ENCODE results near the gene CST11.

DNA sequence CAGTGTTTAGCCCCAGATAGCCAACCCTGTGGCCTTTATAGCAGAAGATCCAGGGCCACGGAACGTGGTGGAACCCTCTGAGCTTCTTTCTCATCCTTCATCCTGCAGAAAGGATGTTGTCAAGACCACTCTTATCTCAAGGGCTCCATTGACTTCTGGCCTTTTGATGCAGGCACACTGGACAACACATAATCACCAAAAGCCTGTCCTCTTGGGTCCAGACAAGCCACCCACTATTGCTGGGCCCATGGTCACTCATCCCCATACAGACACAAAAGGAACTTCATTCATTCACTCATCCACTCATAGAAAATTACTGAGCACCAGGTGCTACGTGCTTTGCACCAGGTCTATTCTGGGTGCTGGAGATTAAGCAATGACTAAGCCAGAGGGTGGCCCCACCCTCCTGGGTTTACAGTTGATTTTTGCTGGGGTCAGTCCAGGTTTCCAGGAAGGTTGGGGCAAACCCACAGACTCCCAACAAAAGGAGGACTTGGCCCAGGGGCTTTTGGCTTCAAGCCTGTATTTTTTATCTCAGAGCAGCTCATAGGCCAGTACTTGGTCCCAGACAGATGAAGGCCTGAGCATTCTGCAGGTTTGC is 40.6 kb upstream of the CST11 start:
- TF ChIP-seq ZNF23 (tag by site-specific recombination; IDR thresholded peaks at IDR 0.05; ENCODE audit: borderline replicate concordance) = no peak
- TF ChIP-seq ZNF629 (tag by site-specific recombination; IDR thresholded peaks at IDR 0.05) = no peak
- TF ChIP-seq, protein P1, sequence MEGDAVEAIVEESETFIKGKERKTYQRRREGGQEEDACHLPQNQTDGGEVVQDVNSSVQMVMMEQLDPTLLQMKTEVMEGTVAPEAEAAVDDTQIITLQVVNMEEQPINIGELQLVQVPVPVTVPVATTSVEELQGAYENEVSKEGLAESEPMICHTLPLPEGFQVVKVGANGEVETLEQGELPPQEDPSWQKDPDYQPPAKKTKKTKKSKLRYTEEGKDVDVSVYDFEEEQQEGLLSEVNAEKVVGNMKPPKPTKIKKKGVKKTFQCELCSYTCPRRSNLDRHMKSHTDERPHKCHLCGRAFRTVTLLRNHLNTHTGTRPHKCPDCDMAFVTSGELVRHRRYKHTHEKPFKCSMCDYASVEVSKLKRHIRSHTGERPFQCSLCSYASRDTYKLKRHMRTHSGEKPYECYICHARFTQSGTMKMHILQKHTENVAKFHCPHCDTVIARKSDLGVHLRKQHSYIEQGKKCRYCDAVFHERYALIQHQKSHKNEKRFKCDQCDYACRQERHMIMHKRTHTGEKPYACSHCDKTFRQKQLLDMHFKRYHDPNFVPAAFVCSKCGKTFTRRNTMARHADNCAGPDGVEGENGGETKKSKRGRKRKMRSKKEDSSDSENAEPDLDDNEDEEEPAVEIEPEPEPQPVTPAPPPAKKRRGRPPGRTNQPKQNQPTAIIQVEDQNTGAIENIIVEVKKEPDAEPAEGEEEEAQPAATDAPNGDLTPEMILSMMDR (tag by site-specific recombination; IDR thresholded peaks at IDR 0.05) = no peak
- no peak for TF ChIP-seq ZNF404 (tag by site-specific recombination; IDR thresholded peaks at IDR 0.05)
- TF ChIP-seq KLF16 (tag by site-specific recombination; IDR thresholded peaks at IDR 0.05) = no peak
- no peak for TF ChIP-seq ZBTB1 (tag by site-specific recombination; IDR thresholded peaks at IDR 0.05)
- no peak for TF ChIP-seq ZFP37 (tag by site-specific recombination; IDR thresholded peaks at IDR 0.05)
- no peak for TF ChIP-seq ZNF146 (tag by site-specific recombination; IDR thresholded peaks at IDR 0.05)
- no peak for TF ChIP-seq ZNF561 (tag by site-specific recombination; IDR thresholded peaks at IDR 0.05; ENCODE audit: borderline replicate concordance)
- no peak for TF ChIP-seq ZNF76 (tag by site-specific recombination; IDR thresholded peaks at IDR 0.05; ENCODE audit: borderline replicate concordance, low read depth)
- TF ChIP-seq, protein P2, sequence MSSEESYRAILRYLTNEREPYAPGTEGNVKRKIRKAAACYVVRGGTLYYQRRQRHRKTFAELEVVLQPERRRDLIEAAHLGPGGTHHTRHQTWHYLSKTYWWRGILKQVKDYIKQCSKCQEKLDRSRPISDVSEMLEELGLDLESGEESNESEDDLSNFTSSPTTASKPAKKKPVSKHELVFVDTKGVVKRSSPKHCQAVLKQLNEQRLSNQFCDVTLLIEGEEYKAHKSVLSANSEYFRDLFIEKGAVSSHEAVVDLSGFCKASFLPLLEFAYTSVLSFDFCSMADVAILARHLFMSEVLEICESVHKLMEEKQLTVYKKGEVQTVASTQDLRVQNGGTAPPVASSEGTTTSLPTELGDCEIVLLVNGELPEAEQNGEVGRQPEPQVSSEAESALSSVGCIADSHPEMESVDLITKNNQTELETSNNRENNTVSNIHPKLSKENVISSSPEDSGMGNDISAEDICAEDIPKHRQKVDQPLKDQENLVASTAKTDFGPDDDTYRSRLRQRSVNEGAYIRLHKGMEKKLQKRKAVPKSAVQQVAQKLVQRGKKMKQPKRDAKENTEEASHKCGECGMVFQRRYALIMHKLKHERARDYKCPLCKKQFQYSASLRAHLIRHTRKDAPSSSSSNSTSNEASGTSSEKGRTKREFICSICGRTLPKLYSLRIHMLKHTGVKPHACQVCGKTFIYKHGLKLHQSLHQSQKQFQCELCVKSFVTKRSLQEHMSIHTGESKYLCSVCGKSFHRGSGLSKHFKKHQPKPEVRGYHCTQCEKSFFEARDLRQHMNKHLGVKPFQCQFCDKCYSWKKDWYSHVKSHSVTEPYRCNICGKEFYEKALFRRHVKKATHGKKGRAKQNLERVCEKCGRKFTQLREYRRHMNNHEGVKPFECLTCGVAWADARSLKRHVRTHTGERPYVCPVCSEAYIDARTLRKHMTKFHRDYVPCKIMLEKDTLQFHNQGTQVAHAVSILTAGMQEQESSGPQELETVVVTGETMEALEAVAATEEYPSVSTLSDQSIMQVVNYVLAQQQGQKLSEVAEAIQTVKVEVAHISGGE (tag by site-specific recombination; conservative IDR thresholded peaks at IDR 0.05; ENCODE audit: low read depth) = no peak

Data from HEK293 (cell line).